Neural cell (in vitro differentiated cells): Measurements from ENCODE around the gene AATK. TPM values are rescaled to one million over a fixed set of nuclear protein-coding genes. Genes with fewer than 3 reads are reported as not detected.

Experiments
- H2AFZ ChIP-seq: fragments of 200-600, 300-800 bp; sonication (generic), shearing (Covaris generic); 2 replicates; pipeline ENCODE4 v1.6.0; 2014; ENCODE audit warnings: low read depth, mild to moderate bottlenecking, antibody characterized with exemption, low read length, moderate library complexity
- H3F3A ChIP-seq: fragments of 200-600 bp; shearing (Covaris generic); 2 replicates; pipeline ENCODE4 v1.6.1; 2016; ENCODE audit warnings: mild to moderate bottlenecking, moderate library complexity, mixed read lengths, antibody characterized with exemption, low read length; ENCODE audit not compliant: insufficient read depth, poor library complexity, severe bottlenecking
- H3K27ac ChIP-seq: fragments of 200-600, 300-800 bp; sonication (generic), shearing (Covaris generic); 2 replicates; pipeline ENCODE4 v1.5.1; 2014; ENCODE audit warnings: mild to moderate bottlenecking, low read length, moderate library complexity
- H3K27me3 ChIP-seq: fragments of 300-800, 200-600 bp; sonication (generic), shearing (Covaris generic); 2 replicates; pipeline ENCODE4 v1.6.0; 2014; ENCODE audit warnings: mild to moderate bottlenecking, low read depth, low read length, moderate library complexity; ENCODE audit not compliant: insufficient read depth
- H3K36me3 ChIP-seq: fragments of 300-800, 200-600 bp; sonication (generic), shearing (Covaris generic); 2 replicates; pipeline ENCODE4 v1.5.1; 2014; ENCODE audit warnings: mild to moderate bottlenecking, antibody characterized with exemption, low read length, moderate library complexity; ENCODE audit not compliant: insufficient read depth
- H3K4me2 ChIP-seq: fragments of 300-800, 200-600 bp; sonication (generic), shearing (Covaris generic); 2 replicates; pipeline ENCODE4 v1.6.0; 2014; ENCODE audit warnings: mild to moderate bottlenecking, low read length
- H3K4me3 ChIP-seq: fragments of 300-800, 200-600 bp; sonication (generic), shearing (Covaris generic); 2 replicates; pipeline ENCODE4 v1.5.1; 2014; ENCODE audit warnings: mild to moderate bottlenecking, low read length, moderate library complexity
- H3K79me2 ChIP-seq: fragments of 200-600 bp; shearing (Covaris generic); replicated peaks from 2 replicates; pipeline ENCODE4 v1.6.0; 2014; ENCODE audit warnings: mild to moderate bottlenecking, low read length, moderate library complexity; ENCODE audit not compliant: insufficient read depth
- H3K9ac ChIP-seq: fragments of 300-800, 200-600 bp; sonication (generic), shearing (Covaris generic); 2 replicates; pipeline ENCODE4 v1.6.1; 2016; ENCODE audit warnings: mild to moderate bottlenecking, low read length, mixed read lengths
- H3K9me2 ChIP-seq: fragments of 200-600 bp; shearing (Covaris generic); 2 replicates; pipeline ENCODE4 v1.6.1; 2016; ENCODE audit warnings: mild to moderate bottlenecking, low read length, mixed read lengths; ENCODE audit not compliant: insufficient read depth
- H3K9me3 ChIP-seq: fragments of 200-600, 300-800 bp; sonication (generic), shearing (Covaris generic); 2 replicates; pipeline ENCODE4 v1.6.1; 2016; ENCODE audit warnings: mild to moderate bottlenecking, mixed run types, low read length, moderate library complexity, mixed read lengths
- H4K20me1 ChIP-seq: fragments of 200-600 bp; shearing (Covaris generic); 2 replicates; pipeline ENCODE4 v1.6.1; 2016; ENCODE audit warnings: mild to moderate bottlenecking, mixed run types; ENCODE audit not compliant: insufficient read depth
- EP300 ChIP-seq: fragments of 450-650 bp; conservative IDR thresholded peaks from 2 replicates; pipeline ENCODE4 v1.6.1; 2014; ENCODE audit warnings: antibody characterized with exemption, mild to moderate bottlenecking, moderate library complexity; ENCODE audit not compliant: poor library complexity, severe bottlenecking
- EZH2 ChIP-seq: fragments of 200-600, 300-800 bp; shearing (Covaris generic), sonication (generic); IDR thresholded peaks from 2 replicates; pipeline ENCODE4 v1.6.1; 2014; ENCODE audit warnings: antibody characterized with exemption, low read length, borderline replicate concordance, mild to moderate bottlenecking; ENCODE audit not compliant: insufficient read depth, poor library complexity, severe bottlenecking
- MXI1 ChIP-seq: fragments of 450-650 bp; conservative IDR thresholded peaks from 2 replicates; pipeline ENCODE4 v1.6.1; 2014; ENCODE audit warnings: antibody characterized with exemption, mild to moderate bottlenecking; ENCODE audit not compliant: poor library complexity, severe bottlenecking
- POLR2AphosphoS5 ChIP-seq: IDR thresholded peaks from 2 replicates; pipeline ENCODE4 v1.6.1; 2012
- RAD21 ChIP-seq: fragments of 450-650 bp; conservative IDR thresholded peaks from 2 replicates; pipeline ENCODE4 v1.6.1; 2014; ENCODE audit warnings: antibody characterized with exemption, mild to moderate bottlenecking, moderate library complexity
- SMC3 ChIP-seq: fragments of 450-650 bp; conservative IDR thresholded peaks from 2 replicates; pipeline ENCODE4 v1.6.1; 2014; ENCODE audit warnings: antibody characterized with exemption, mild to moderate bottlenecking, moderate library complexity; ENCODE audit not compliant: poor library complexity
- TAF1 ChIP-seq: IDR thresholded peaks from 2 replicates; pipeline ENCODE4 v1.6.1; 2012; ENCODE audit warnings: low read depth
- polyA plus RNA-seq: library from polyadenylated mRNA; depleted of rRNA; stranded (reverse); fragments of >200 nt; gene quantifications from 2 replicates; pipeline ENCODE4 v1.2.3, GENCODE V29; 2014
- TF ChIP-seq, protein P1 (sequence below): IDR thresholded peaks from 2 replicates; pipeline ENCODE4 v1.6.1; 2012; ENCODE audit warnings: borderline replicate concordance
- TF ChIP-seq, protein P2 (sequence below): fragments of 450-650 bp; IDR thresholded peaks from 2 replicates; pipeline ENCODE4 v1.5.1; 2014; ENCODE audit warnings: antibody characterized with exemption, mild to moderate bottlenecking, moderate library complexity; ENCODE audit not compliant: poor library complexity, severe bottlenecking

AATK gene
- polyA plus RNA-seq, 1 donor from 2014 or later: 11.1 TPM

DNA sequence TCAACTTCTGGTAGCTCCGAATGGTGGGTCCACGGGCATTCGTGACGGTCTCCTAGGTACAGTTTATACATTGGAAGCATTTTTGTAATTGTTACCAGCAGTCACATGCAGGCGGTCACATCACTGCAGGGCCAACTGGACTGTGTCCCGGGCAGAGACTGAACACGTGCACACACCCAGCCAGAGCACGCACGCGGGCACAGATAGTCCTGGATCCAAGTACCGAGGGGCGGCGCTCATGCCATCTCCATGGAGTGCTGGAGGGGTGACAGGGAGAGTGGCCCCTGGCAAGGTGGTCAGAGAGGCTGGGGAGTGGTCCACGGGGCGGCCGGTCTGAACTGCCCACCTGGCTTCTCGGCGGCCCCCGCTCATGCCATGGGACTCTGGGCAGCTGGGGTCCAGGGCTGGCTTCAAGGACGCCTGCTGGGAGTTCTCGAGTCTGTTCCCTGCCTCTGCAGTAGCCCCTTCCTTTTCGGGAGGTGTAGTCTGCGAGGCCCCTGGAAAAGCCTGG lies 96.8 kb downstream of the AATK start:
- no peaks in the 10 kb centered on the region for H3K9me3 ChIP-seq
- H3K79me2 ChIP-seq: peaks cover 6% of the 10 kb centered on the region
- no peaks in the 10 kb centered on the region for H3K36me3 ChIP-seq
- no peak overlapping the region for H2AFZ ChIP-seq
- no peaks in the 10 kb centered on the region for H3F3A ChIP-seq
- H3K27me3 ChIP-seq: no peaks in the 10 kb centered on the region
- no peak overlapping the region for H3K27ac ChIP-seq
- no peak overlapping the region for H3K9ac ChIP-seq
- H3K4me2 ChIP-seq: no peak overlapping the region
- H3K9me2 ChIP-seq: no peaks in the 10 kb centered on the region
- TF ChIP-seq, protein P1, sequence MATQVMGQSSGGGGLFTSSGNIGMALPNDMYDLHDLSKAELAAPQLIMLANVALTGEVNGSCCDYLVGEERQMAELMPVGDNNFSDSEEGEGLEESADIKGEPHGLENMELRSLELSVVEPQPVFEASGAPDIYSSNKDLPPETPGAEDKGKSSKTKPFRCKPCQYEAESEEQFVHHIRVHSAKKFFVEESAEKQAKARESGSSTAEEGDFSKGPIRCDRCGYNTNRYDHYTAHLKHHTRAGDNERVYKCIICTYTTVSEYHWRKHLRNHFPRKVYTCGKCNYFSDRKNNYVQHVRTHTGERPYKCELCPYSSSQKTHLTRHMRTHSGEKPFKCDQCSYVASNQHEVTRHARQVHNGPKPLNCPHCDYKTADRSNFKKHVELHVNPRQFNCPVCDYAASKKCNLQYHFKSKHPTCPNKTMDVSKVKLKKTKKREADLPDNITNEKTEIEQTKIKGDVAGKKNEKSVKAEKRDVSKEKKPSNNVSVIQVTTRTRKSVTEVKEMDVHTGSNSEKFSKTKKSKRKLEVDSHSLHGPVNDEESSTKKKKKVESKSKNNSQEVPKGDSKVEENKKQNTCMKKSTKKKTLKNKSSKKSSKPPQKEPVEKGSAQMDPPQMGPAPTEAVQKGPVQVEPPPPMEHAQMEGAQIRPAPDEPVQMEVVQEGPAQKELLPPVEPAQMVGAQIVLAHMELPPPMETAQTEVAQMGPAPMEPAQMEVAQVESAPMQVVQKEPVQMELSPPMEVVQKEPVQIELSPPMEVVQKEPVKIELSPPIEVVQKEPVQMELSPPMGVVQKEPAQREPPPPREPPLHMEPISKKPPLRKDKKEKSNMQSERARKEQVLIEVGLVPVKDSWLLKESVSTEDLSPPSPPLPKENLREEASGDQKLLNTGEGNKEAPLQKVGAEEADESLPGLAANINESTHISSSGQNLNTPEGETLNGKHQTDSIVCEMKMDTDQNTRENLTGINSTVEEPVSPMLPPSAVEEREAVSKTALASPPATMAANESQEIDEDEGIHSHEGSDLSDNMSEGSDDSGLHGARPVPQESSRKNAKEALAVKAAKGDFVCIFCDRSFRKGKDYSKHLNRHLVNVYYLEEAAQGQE: no peak
- TF ChIP-seq EZH2: no peak
- no peak for TF ChIP-seq TAF1
- H4K20me1 ChIP-seq: no peaks in the 10 kb centered on the region
- H3K4me3 ChIP-seq: no peak overlapping the region

DNA sequence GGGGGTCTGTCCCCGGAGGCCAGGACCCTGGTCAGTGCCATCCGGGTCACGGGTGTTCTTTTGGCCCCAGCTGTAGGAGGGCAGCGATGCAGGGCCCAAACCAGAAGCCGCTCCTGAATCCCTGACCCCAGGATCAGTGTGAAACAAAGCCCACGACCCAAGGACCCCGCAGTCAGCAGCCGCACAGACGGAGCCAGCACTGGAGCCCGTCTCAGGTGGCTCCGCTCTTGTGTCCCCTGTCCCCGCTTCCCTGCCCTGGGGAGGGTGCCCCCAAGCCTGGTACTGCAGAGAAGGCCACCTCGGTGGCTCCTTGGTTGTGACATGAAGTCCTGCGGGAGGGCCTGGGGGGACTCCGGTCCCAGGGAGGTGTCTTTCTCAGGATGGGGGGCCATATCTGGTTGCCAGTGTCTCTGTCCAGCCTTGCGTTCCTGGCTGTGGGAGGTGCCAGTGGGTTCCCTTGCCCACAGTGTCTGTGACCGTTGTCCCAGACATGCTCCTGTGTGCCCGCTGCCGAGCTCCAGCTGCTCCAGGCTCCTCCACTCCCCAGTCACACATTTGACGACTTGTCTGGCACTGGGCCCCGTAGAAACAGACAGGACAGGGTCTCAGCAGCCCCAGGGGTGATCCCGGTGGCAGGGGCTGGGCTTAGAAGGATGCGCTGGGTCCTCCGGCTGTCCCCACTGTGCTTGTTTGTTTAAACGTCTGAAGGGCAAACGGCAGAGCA lies 97.4 kb downstream of the AATK start:
- H2AFZ ChIP-seq: no peak overlapping the region
- H3K27ac ChIP-seq: no peak overlapping the region
- TF ChIP-seq EP300: no peak
- no peak for TF ChIP-seq MXI1
- TF ChIP-seq POLR2AphosphoS5: no peak
- TF ChIP-seq TAF1: no peak
- no peak for TF ChIP-seq RAD21
- no peak for TF ChIP-seq SMC3
- TF ChIP-seq, protein P1: no peak
- TF ChIP-seq, protein P2, sequence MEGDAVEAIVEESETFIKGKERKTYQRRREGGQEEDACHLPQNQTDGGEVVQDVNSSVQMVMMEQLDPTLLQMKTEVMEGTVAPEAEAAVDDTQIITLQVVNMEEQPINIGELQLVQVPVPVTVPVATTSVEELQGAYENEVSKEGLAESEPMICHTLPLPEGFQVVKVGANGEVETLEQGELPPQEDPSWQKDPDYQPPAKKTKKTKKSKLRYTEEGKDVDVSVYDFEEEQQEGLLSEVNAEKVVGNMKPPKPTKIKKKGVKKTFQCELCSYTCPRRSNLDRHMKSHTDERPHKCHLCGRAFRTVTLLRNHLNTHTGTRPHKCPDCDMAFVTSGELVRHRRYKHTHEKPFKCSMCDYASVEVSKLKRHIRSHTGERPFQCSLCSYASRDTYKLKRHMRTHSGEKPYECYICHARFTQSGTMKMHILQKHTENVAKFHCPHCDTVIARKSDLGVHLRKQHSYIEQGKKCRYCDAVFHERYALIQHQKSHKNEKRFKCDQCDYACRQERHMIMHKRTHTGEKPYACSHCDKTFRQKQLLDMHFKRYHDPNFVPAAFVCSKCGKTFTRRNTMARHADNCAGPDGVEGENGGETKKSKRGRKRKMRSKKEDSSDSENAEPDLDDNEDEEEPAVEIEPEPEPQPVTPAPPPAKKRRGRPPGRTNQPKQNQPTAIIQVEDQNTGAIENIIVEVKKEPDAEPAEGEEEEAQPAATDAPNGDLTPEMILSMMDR: no peak
- TF ChIP-seq EZH2: no peak
- H4K20me1 ChIP-seq: no peaks in the 10 kb centered on the region
- no peak overlapping the region for H3K9ac ChIP-seq
- no peak overlapping the region for H3K4me2 ChIP-seq
- H3K9me3 ChIP-seq: no peaks in the 10 kb centered on the region
- H3K79me2 ChIP-seq: peaks cover 7% of the 10 kb centered on the region
- H3K27me3 ChIP-seq: no peaks in the 10 kb centered on the region
- no peaks in the 10 kb centered on the region for H3K9me2 ChIP-seq
- H3K4me3 ChIP-seq: no peak overlapping the region
- H3K36me3 ChIP-seq: no peaks in the 10 kb centered on the region
- no peaks in the 10 kb centered on the region for H3F3A ChIP-seq
